Esophagus muscularis mucosa (tissue), 4 donors: ENCODE results near the gene CCDC92.

Experiments used
- EP300 ChIP-seq: sonication (generic); formaldehyde crosslinking; IDR thresholded peaks from one replicate; pipeline ENCODE4 v1.6.1; 2017; ENCODE audit warnings: antibody characterized with exemption
- POLR2A ChIP-seq: fragments of 450-650 bp; IDR thresholded peaks from one replicate; pipeline ENCODE4 v1.6.1; 2017; ENCODE audit warnings: antibody characterized with exemption, moderate library complexity, mild to moderate bottlenecking, low read depth
- POLR2AphosphoS5 ChIP-seq, 2 donors: sonication (generic); formaldehyde crosslinking; IDR thresholded peaks; one replicate each; pipeline ENCODE4 v1.6.1; 2017; ENCODE audit warnings: antibody characterized with exemption in 2 of 2
- TF ChIP-seq, protein P1 (sequence below), 3 experiments: fragments of 200-600 bp in 2 of 3; fragments of 450-650 bp in 1 of 3; sonication (generic) in 2 of 3; IDR thresholded peaks; one replicate each; pipeline ENCODE4 v1.5.1; 2017 to 2019; ENCODE audit warnings: antibody characterized with exemption in 3 of 3, mild to moderate bottlenecking in 2 of 3, moderate library complexity in 1 of 3

DNA sequence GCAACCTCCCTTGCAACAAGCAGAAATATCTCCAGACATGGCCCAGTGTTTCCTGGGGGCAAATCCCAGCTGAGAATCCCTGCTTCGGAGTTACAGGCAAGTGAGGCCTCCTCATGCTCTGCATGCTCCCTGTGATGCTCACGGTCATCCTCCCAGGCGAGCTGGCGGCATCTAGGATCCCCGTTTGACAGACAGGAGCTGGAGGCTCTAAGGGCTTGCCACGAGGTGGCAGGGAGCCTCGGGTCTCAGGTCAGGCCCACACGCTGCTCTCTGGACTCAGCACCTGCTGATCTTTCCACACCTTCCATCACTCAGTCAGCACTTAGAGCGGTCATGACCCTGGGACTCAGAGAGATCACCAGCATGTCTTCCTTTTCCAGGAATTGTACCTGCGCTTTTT, 79.8 kb downstream of the CCDC92 start:
- TF ChIP-seq, protein P1, sequence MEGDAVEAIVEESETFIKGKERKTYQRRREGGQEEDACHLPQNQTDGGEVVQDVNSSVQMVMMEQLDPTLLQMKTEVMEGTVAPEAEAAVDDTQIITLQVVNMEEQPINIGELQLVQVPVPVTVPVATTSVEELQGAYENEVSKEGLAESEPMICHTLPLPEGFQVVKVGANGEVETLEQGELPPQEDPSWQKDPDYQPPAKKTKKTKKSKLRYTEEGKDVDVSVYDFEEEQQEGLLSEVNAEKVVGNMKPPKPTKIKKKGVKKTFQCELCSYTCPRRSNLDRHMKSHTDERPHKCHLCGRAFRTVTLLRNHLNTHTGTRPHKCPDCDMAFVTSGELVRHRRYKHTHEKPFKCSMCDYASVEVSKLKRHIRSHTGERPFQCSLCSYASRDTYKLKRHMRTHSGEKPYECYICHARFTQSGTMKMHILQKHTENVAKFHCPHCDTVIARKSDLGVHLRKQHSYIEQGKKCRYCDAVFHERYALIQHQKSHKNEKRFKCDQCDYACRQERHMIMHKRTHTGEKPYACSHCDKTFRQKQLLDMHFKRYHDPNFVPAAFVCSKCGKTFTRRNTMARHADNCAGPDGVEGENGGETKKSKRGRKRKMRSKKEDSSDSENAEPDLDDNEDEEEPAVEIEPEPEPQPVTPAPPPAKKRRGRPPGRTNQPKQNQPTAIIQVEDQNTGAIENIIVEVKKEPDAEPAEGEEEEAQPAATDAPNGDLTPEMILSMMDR (IDR thresholded peaks at IDR 0.05), result no peak
- no peak for TF ChIP-seq POLR2A
- TF ChIP-seq POLR2AphosphoS5 (IDR thresholded peaks at IDR 0.05), result no peak
- no peak for TF ChIP-seq EP300
